Measurements from ENCODE around the gene PLK4.

GRCh38 chr4:127881563-127881864, 821 bp downstream of the PLK4 start:
- TF ChIP-seq POLR2A (IDR thresholded peaks at IDR 0.05), result no peak
- TF ChIP-seq, protein P1, sequence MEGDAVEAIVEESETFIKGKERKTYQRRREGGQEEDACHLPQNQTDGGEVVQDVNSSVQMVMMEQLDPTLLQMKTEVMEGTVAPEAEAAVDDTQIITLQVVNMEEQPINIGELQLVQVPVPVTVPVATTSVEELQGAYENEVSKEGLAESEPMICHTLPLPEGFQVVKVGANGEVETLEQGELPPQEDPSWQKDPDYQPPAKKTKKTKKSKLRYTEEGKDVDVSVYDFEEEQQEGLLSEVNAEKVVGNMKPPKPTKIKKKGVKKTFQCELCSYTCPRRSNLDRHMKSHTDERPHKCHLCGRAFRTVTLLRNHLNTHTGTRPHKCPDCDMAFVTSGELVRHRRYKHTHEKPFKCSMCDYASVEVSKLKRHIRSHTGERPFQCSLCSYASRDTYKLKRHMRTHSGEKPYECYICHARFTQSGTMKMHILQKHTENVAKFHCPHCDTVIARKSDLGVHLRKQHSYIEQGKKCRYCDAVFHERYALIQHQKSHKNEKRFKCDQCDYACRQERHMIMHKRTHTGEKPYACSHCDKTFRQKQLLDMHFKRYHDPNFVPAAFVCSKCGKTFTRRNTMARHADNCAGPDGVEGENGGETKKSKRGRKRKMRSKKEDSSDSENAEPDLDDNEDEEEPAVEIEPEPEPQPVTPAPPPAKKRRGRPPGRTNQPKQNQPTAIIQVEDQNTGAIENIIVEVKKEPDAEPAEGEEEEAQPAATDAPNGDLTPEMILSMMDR (IDR thresholded peaks at IDR 0.05), result no peak
- TF ChIP-seq EP300 (IDR thresholded peaks at IDR 0.05), result no peak

All from sigmoid colon (tissue), 4 donors.